Measurements from ENCODE around the gene RFC2.

RFC2 gene

DNA sequence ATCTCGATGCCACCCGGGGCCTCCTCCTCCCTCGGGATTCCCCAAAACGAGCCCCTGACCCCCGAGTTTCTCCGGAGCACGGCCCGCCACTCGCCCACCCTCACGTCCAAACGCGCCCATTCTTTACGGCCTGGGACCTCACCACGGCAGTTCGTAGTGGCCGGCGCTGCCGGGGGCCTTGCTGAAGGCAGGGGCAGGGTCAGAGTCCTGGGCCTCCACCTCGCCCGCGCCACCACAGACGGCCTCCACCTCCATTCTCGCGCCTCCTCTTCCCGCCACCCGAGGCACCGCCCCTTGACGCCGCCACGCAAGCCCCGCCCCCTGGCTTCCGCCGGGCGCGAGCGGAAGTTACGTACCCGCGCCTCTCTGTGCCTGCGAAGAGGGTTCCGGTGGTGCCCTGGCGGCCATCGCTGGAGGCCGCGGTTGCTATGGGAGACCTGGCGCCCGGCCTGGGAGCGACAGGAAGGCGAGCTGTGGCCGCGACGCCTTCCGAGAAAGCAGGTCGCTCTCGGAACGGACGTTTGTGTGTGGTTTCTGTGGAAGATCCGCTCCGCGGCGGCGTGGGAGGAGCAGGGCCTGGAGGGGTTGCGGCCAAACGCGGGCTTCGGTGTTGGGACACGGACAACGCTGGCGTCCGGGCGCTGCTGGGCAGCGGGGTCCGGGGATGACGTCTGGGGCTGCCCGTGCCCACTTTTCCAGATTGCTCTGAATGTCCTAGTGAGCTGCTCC lies at the start of gene RFC2:
TSS of gene RFC2 (minus strand) at position 271 of the 729 bp plus-strand sequence. CDS start at position 255, 16 bp downstream.
- DNase-seq = peak; percentile 97

- no peak for DNase-seq
These were observed 48.6 kb upstream of the RFC2 start for GRCh38 chr7:74302745-74303221.

DNA sequence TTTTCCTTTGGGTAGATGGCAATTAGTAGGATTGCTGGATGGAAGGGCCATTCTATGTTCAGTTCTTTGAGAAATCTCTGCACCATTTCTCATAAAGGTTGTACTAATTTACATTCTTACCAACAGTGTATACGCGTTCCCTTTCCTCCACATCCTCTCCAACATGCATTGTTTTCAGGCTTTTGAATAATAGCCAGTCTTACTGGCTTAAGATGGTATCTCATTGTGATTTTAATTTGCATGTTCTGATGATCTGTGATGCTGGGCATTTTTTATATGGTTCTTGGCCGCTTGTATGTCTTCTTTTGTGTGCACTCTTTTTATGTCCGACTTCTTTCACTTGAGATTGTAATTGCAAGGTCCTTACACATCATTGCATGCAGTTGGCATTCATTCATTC lies 46.7 kb upstream of the RFC2 start:
- no peak for DNase-seq

- no peak for DNase-seq
These were observed 45.2 kb upstream of the RFC2 start for GRCh38 chr7:74299401-74299800.

DNA sequence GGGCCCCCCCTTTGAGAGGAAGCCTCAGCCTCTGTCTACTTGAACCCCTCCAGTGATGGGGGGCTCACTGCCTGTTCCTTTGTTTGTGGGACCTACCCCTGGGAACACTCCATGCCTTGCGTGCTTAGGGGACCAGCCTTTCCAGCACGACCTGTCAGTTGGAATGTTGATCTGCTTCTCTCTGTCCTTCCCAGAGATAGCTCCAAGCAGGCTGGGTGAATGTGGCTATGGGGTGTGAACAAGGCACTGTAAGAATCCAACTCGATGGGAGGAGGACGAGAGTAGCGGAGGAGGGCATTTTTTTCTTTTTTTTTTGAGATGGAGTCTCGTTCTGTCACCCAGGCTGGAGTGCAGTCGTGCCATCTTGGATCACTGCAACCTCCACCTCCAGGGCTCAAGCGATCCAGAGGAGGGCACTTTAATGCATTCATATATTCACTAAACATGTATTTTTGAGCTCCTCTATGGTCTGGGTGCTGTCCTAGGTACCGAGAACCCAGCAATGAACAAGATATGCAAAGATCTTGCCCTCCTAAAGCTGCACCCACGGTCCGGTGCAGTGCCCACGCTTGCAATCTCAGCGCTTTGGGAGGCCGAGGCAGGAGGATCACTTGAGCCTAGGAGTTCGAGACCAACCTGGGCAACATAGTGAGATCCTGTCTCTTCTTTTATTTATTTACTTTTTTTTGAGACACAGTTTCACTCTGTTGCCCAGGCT lies 43.5 kb upstream of the RFC2 start:
- DNase-seq = no peak

- DNase-seq = no peak
These were observed 40.2 kb upstream of the RFC2 start for GRCh38 chr7:74294191-74294998.

- DNase-seq = no peak
These were observed 39.3 kb upstream of the RFC2 start for GRCh38 chr7:74293577-74293908.

DNA sequence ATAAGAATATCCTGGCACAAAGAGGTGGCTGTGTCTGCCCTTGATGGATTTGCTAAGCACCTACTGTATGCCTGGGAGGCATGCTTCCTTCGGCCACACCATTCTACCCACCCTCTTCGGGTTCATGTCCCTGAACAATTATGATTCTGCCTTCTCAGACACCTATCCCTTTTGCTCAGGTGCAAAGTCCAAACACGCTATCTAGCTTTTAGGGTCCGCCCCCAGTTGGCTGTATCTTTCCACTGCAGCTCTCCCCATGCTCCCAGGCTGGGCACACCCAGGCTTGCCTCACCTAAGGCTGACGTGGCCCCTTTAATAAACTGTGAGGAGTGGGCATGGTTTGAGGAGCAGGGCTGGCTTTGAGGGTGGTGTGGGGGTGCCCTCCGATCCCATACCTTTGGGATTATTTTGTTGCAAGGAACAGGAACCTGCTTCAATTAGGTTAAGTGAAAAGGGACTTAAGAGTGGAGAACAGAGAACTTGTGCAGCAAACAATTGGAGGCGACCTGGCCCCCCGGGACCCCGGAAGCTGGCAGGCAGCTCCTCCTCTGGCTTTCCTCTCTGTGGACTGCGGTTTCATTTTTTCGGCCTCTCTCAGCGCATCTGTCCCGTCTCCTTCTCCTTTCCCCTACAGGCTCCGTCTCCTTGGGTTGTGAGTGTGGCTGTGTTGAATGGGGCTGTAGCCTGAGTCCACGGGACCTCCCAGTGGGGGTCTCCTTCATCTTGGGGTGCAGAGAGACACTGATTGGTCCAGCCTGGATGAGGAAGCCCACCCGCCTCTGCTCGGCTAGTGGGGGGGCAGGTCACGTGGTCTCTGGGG lies 38.8 kb upstream of the RFC2 start:
- DNase-seq = no peak

DNA sequence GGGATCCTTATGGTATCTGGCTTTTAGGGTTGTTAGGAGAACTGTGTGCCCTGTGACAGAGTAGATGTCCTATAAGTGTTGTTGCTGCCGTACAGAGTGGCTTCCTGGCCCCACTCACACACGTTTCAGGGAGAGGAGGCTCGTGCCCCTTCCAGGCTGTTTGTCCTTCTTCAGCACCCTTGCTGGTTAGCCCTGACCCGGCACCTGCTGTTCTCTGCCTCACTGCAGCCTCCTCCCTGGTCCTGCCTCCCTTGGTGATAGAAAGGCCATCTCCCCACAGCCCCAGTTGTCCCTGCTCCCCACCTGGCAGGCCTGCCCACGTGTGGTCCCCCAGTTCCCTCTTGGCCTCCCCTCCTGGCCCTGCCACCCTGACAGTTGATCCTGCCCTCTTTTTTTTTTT lies 37.3 kb upstream of the RFC2 start:
- DNase-seq = no peak

DNA sequence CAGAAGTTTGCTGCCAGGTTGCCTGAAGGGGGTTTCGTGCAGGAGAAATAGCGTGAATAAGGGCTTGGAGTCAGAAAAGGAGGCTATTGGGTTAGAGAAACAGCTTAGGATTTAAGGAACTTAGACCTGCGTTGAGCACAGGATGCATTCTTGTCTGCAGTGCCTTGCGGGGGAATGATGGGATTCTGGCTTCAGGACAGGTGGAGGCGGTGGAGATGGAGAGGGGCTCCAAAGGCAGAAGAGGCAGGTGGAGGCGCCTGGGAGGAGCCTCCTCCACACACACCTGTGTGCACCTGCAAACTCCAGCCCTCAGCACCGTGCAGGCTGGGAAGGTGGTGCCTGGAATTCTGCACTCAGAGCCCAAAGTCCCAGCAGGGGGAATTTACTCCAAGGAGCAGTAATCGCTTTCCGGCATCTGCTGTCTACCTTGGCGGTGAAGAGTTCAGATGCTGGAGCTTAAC lies 36.8 kb upstream of the RFC2 start:
- no peak for DNase-seq

DNA sequence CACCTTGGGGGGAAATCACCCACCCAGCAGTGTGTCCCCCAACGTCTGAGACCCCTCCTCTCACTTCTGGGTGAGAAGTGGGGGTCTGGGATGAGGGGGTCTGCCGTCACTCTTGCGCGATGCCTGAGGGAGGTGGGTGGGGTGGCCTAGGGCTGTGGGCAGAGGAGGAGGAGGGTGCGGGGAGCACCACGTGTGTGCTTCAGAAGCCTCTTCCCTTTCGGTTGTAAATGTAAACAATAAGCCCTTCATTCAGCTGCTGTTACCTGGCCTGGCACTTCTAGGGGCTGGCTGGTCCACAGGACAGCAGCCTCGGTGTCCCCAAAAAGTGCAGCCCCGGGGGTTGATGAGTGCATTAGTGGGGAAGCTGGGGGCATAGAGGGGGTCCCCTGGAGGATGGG lies 36.4 kb upstream of the RFC2 start:
- DNase-seq = no peak

- DNase-seq = peak; percentile 31
These were observed 35.7 kb upstream of the RFC2 start for GRCh38 chr7:74289659-74290552.

GRCh38 chr7:74289018-74289658 lies 34.9 kb upstream of the RFC2 start, which contains the start of gene CLIP2:
CLIP2 (plus strand) TSS chr7:74289407; CDS start chr7:74317547, 28,140 bp downstream.
- peak; percentile 86 for DNase-seq

DNA sequence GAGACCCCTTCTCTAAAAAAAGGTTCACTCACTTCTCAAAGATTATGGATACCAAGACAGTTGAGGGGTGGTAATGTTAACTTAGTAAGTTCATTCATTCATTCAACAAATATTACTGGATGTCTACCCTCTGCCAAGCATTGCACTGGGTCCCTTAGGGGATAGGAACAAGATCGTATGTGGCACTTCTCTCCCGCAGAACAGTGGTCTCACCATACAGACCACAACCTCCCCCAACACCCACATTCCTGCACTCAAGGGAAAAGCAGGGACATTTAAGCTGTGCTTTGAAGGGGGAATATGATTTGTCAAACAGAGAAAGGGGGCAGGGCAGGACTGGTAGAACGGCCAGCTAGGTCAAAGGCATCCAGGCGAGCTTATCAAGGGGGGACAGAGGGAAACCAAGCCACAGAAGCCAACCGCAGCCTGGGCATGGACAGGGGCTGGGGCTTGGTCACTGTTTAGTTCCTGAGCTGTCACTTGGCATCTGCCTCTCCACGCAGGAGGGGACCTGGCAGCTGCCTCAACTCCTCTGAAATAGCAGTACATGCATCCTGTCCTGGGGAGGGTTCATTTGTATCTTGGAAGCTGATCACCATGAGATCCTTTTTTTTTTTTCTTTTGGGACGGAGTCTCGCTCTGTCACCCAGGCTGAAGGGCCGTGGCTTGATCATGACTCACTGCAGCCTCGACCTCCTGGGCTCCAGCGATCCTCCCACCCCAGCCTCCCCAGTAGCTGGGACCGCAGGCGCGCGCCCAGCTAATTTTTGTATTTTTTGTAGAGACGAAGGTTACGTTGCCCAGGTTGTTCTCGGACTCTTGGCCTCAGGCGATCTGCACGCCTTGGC lies 34.1 kb upstream of the RFC2 start:
- no peak for DNase-seq

- DNase-seq = no peak
These were observed 33.3 kb upstream of the RFC2 start for GRCh38 chr7:74287303-74288033.

GRCh38 chr7:74286131-74286530 lies 31.9 kb upstream of the RFC2 start:
- DNase-seq = no peak

- DNase-seq = no peak
These were observed 30.6 kb upstream of the RFC2 start for GRCh38 chr7:74284781-74285259.

DNA sequence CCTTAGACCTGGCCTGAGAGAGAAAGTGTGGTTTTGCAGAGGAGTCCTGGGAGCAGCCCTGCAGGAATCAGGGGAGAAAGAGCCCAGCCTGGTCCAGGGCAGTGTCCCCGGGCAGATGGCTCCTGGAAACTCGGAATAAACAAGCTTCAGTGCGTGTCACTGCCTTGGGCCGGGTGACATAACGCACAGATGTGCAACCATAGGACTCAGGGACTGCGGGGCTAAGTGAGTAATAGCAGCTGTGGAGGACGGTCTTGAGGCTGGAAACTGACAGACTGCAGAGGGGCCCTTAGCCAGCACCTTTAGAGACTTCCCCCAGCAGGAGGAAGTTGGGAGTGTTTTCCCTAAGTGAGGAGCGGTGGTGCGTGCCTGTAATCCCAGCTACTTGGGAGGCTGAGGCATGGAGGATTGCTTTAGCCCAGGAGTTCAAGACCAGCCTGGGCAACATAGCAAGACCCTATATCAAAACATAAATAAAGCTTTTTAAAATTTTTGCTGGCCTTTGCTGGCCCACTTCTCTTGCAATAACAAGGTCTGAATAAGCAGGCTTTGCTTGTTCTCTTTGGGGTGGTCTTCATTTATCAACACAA lies 29.8 kb upstream of the RFC2 start:
- DNase-seq = no peak

Data from CD4-positive, alpha-beta T cell treated with Interleukin-17A for 1 hour (primary cell).